ENCODE data around the gene NCK2. TPM values are rescaled to one million over a fixed set of nuclear protein-coding genes. Genes with fewer than 3 reads are reported as not detected.

Gene NCK2
- total RNA-seq, 1 donor from 2014 or later: 47.8 TPM

- peak in 1 of 2 donors; percentile 34 for DNase-seq (ENCODE audit: low read depth in 2 of 2)
Observed at GRCh38 chr2:105734762-105735538, 9.8 kb upstream of the NCK2 start.

GRCh38 chr2:105736145-105736544, 8.6 kb upstream of the NCK2 start:
- no peak for DNase-seq (ENCODE audit: low read depth in 2 of 2)

- DNase-seq (ENCODE audit: low read depth in 2 of 2): no peak
Observed at GRCh38 chr2:105737980-105738657, 6.6 kb upstream of the NCK2 start.

- no peak for DNase-seq (ENCODE audit: low read depth in 2 of 2)
Observed at GRCh38 chr2:105738658-105739241, 6.0 kb upstream of the NCK2 start.

GRCh38 chr2:105739426-105739825, 5.3 kb upstream of the NCK2 start:
- DNase-seq (ENCODE audit: low read depth in 2 of 2): no peak

- DNase-seq (ENCODE audit: low read depth in 2 of 2): no peak
Observed at GRCh38 chr2:105739944-105740530, 4.7 kb upstream of the NCK2 start.

GRCh38 chr2:105741174-105741573, 3.5 kb upstream of the NCK2 start:
- DNase-seq (ENCODE audit: low read depth in 2 of 2): no peak

- DNase-seq (ENCODE audit: low read depth in 2 of 2): no peak
Observed at GRCh38 chr2:105741617-105742016, 3.1 kb upstream of the NCK2 start.

GRCh38 chr2:105744091-105744908, 412 bp upstream of the NCK2 start:
- peak; percentile 49 to 71 for DNase-seq (ENCODE audit: low read depth in 2 of 2)

GRCh38 chr2:105746177-105747080, 1.7 kb downstream of the NCK2 start:
- DNase-seq (ENCODE audit: low read depth in 2 of 2): peak in 1 of 2 donors; percentile 15

GRCh38 chr2:105747254-105747894, 2.7 kb downstream of the NCK2 start:
- DNase-seq (ENCODE audit: low read depth in 2 of 2): peak; percentile 44 to 50

- peak in 1 of 2 donors; percentile 9 for DNase-seq (ENCODE audit: low read depth in 2 of 2)
Observed at GRCh38 chr2:105747991-105748390, 3.3 kb downstream of the NCK2 start.

- DNase-seq (ENCODE audit: low read depth in 2 of 2): peak; percentile 25 to 27
Observed at GRCh38 chr2:105748566-105748965, 3.9 kb downstream of the NCK2 start.

- DNase-seq (ENCODE audit: low read depth in 2 of 2): peak in 1 of 2 donors; percentile 77
Observed at GRCh38 chr2:105749583-105750400, 5.1 kb downstream of the NCK2 start.

GRCh38 chr2:105750735-105751134, 6.0 kb downstream of the NCK2 start:
- no peak for DNase-seq (ENCODE audit: low read depth in 2 of 2)

- no peak for DNase-seq (ENCODE audit: low read depth in 2 of 2)
Observed at GRCh38 chr2:105751272-105751671, 6.6 kb downstream of the NCK2 start.

- DNase-seq (ENCODE audit: low read depth in 2 of 2): no peak
Observed at GRCh38 chr2:105752691-105753358, 8.1 kb downstream of the NCK2 start.

- DNase-seq (ENCODE audit: low read depth in 2 of 2): no peak
Observed at GRCh38 chr2:105753380-105753779, 8.7 kb downstream of the NCK2 start.
